Measurements from ENCODE around the gene PRSS22.

The PRSS22 gene

DNA sequence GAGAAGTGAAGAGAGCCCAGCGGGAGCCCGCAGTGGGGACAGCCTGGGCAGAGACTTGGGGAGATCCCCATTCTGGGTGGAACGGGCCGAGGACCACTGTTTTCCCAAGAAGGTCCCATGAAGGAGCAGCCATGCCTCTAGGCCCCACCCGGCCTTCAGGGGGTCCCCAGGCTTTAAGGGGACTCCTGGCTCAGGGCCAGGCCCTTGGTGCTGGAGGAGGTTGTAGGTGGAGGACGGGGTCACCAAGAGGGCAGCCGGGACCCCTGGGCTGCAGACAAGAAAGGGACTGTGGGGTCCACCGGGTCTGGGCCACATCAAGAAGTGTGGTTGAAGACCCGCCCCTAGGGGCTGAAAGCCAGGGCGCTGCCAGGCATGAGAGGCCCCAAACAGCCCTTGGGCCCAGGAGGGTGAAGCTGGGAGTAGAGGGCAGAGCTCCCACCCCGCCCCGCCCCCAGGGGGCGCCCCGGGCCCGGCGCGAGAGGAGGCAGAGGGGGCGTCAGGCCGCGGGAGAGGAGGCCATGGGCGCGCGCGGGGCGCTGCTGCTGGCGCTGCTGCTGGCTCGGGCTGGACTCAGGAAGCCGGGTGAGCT, 41.1 kb downstream of the PRSS22 start, which contains the start of gene PRSS21:
TSS of gene PRSS21 (plus strand) at position 487 of the 589 bp plus-strand sequence. CDS start at position 519, 32 bp downstream.
- DNase-seq (ENCODE audit: low spot score) = no peak

DNA sequence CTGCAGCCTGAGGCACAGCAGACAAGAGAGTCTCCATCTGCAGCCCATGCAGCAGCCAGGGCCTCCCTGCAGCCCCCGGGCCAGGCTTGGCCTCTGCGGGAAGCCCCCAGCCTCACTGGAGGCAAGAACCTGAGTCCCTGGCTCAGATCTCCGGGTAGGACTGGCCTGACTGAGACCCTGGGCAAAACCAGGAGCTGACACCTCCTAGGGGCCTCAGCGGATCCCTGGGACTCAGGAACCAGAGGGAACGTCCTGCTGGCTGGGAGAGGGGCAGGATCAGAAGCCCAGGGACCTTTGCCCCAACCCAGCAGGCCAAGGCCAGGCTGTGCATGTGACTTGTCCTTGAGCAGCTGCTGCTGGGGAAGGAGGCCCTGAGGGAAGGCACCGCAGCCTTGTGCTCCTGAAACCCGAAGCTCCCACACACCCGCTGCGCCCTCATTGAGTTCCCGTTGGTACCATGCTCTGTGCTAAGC, 42.6 kb downstream of the PRSS22 start:
- no peak for DNase-seq (ENCODE audit: low spot score)

DNA sequence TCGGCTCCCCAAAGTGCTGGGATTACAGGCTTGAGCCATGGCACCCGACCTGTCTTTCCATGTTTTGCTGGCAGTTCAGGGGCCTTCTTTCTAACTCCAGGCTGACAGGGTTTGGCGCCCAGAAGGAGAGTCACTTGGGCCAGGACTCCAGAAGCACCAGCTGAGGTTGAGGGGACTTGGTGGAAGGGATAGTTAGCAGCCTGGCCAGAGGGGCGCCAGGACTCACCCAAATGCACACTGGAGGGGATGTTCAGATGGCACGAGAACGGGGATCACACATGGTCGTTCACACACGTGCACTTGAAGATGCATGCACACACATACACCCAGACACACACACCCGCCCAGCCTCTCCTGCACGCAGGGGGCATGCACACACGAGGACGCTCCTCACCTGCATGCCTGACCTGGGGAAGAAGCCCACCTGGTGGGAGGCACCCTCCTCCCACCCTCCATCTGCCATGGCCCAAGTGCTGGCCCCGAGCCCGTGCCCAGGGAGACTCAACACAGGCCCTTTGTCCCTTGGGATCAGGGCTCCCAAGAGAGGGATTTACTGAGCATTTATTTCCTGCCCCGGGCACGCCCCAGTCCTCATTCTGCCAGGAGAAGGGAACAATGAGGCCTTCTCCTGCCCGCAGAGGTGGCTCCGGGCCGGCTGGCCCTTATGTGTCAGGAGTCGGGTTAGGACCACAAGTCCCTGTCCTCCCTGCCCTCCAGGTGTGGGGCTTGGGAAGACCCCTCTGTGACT, 43.2 kb downstream of the PRSS22 start:
- DNase-seq (ENCODE audit: low spot score) = no peak

DNA sequence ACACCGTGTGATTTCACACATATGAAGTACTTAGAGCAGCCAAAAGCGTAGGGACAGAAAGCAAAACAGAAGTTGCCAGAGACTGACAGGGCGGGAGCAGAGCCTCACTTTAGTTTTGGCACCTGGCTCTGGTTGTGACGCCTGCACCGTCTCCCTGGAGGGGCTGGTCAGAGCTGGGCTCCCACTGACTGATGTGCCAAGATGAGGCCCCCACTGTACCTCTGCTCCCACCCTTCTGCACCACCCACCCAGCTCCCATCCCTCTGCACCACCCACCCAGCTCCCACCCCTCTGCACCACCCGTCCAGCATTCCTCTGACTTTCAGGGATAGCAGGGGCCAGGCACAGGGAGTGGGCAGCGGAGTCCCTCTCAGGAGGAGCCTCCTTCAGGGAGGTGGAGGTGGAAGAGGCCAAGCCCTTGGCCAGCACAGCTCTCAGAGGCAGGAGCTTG, 44.2 kb downstream of the PRSS22 start:
- DNase-seq (ENCODE audit: low spot score) = no peak

DNA sequence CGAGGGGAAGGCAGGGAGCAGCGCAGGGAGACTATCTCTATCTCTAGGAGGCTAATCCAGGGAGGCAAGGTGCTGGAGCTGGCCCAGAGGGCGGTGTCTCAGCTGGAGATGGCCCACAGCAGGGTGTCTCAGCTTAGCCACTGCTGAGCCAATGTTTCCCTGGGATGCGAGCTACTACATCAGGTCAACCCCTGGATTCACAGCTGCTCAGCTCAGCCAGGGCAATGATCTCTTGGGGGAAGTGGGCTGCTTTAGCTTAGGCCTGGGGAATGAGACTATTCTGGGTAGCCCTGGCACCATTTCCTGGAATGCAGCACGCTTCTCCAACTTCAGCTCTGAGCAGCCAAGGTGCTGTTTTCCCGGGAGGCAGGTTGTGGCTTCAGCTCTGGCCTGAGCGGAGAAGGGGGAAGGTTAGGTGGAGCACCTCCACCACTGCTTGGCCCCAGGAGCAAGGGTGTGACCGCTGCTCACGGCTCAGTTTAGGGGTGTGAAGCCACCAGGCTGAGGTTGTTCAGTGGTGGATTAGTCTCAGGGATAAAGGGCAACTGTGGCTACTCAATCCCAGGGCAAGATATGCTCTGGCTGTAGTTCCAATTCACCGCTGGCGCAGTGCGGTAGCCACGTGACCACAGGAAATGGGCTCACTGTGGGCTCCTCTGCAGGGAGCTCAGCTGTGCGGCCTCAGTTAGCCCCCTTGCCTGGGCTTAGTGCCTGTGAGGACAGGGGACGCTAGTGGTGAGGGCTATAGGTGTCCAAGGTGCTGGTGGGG, 46.1 kb downstream of the PRSS22 start:
- DNase-seq (ENCODE audit: low spot score) = no peak

DNA sequence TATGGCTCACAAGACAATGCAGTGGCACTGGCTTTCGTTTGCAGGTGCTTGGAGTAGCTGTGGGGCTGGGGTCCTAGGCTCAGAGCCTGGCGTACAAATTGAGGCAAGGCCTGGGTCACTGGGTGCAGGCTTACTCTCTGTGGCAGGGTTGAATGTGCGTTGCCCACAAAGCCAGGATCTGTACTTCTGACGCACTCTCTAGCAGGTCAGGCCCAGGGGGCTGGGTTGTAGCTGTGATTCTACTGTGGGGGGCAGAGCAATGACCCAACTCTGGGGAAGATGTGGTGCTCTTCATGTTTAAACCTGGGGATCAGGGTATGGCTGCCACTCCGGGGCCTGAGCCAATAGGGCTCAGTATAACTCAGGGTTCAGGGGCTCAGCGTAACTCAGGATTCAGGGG, 47.3 kb downstream of the PRSS22 start:
- no peak for DNase-seq (ENCODE audit: low spot score)

DNA sequence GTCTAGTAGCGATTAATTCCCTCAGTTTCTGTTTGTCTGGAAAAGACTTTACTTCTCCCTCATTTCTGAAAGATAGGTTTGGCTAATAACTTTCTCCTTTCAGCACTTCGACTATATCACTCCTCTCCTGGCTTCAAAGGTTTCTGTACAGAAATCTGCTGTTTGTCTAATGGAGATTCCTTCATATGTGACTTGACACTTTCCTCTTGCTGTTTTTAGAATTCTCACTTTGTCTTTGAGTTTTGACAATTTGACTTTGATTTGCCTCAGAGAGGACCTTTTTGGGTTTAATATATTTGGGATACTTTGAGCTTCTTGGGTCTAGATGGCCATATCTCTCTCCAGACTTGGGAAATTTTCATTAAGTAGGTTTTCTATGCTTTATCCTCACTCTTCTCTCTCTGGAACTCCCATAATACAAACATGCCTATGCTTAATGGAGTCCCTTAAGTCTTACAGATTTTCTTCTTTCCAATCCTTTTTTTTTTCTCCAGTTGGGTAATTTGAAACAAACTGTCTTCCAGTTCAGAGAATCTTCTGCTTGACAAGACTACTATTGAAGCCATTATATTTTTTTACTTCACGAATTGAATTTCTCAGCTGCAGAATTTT, 48.7 kb downstream of the PRSS22 start:
- no peak for DNase-seq (ENCODE audit: low spot score)

DNA sequence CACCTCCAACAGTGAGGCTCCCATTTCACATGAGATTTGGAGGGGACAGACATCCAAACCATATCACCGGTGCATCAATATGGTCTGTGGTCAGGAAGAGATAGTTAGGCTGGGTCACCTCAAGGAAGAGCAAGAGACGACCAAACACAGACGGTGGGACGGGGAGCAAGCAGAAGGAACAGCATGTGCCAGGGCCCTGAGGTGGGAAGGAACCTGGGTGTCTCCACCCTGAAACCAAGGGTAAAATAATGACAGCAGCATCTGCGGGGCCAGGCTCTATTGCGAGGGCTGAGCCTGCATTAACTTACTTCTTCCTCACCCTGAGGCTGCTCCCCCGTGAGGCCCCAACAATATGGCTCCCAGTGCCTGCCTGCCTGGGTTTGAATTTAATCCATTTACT, 49.8 kb downstream of the PRSS22 start:
- DNase-seq (ENCODE audit: low spot score) = no peak

DNA sequence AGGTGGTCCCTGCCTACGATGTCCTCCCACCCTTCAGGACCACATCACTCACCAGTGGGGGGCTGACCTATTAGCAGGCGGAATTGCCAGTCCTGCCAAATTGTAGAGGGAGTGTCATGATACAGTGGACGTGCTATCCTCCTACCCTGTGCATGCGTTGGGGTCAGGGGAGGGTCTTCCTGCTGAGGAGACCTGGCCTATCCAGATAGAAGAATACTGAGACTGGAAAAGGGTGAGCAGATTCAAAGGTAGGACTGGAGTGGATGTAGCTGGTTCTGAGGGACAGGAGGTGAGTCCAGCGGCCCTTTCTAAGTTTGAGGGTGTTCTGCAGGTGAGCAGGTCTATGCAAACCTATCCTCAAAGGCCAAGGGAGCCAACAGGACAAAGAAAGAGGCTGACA, 51.7 kb downstream of the PRSS22 start:
- DNase-seq (ENCODE audit: low spot score) = no peak

DNA sequence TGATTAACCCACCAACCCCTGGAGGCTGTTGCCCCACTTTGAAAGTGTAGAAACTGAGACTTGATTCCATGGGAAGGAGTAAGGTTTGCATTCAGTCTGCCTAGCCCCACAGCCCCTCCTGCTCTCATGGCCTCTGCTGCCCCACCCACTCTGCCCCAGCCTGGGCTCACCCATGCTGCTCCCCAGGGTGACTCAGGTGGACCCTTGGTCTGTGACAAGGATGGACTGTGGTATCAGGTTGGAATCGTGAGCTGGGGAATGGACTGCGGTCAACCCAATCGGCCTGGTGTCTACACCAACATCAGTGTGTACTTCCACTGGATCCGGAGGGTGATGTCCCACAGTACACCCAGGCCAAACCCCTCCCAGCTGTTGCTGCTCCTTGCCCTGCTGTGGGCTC, 53.2 kb downstream of the PRSS22 start:
- no peak for DNase-seq (ENCODE audit: low spot score)

DNA sequence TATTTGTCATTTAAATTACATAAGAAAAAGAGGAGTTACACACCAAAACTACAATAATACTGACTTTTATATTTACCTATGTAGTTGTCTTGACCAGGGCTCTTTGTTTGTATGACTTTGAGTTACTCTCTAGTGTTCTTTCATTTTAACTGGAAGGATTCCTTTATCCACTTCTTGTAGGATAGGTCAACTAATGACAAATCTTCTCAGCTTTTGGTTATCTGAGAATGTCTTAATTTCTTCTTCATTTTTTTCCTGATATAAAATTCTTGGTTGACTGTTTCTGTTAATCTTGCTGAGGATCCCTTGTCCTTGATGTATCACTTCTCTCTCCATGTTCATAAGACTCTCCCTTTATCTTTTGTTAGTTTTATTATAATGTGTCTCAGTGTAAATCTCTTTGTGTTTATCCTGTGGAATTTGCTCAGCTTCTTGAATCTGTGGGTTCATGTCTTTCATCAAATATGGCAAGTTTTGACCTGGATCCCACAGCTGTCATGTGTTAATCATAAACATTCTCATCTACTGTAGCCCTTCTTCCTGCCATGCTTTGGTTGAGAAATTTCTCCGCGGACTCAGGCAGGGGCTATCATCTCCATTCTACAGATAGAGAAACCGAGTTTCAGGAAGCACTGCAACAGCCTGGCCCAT, 54.3 kb downstream of the PRSS22 start:
- no peak for DNase-seq (ENCODE audit: low spot score)

All from AG08395 (cell line).